Neuronal stem cell (in vitro differentiated cells): ENCODE data around the gene MGAT5B.

Experiments used
- DNase-seq: peaks from one replicate; pipeline ENCODE4 v3.0.0-alpha.2; 2013; ENCODE audit warnings: low spot score
- H2AFZ ChIP-seq: one replicate; pipeline ENCODE4 v1.6.1; 2013; ENCODE audit warnings: mild to moderate bottlenecking, low read length, inconsistent platforms
- H2AK5ac ChIP-seq: 2 replicates; pipeline ENCODE4 v1.6.1; 2013; ENCODE audit warnings: low read depth, mild to moderate bottlenecking, inconsistent platforms, low read length, moderate library complexity, mixed read lengths
- H2BK120ac ChIP-seq: 2 replicates; pipeline ENCODE4 v1.6.1; 2013; ENCODE audit warnings: low read depth, mild to moderate bottlenecking, inconsistent platforms, low read length, moderate library complexity, mixed read lengths
- H2BK12ac ChIP-seq: one replicate; pipeline ENCODE4 v1.6.1; 2013; ENCODE audit warnings: low read length, inconsistent platforms
- H2BK15ac ChIP-seq: 2 replicates; pipeline ENCODE4 v1.6.1; 2013; ENCODE audit warnings: mild to moderate bottlenecking, low read length, inconsistent platforms, mixed read lengths
- H2BK5ac ChIP-seq: one replicate; pipeline ENCODE4 v1.6.1; 2013; ENCODE audit warnings: inconsistent platforms, mild to moderate bottlenecking, low read length, moderate library complexity
- H3K14ac ChIP-seq: one replicate; pipeline ENCODE4 v1.6.1; 2013; ENCODE audit warnings: low read length, inconsistent platforms
- H3K18ac ChIP-seq: 2 replicates; pipeline ENCODE4 v1.6.1; 2013; ENCODE audit warnings: low read length, inconsistent platforms
- H3K23ac ChIP-seq: 2 replicates; pipeline ENCODE4 v1.6.1; 2013; ENCODE audit warnings: low read depth, mild to moderate bottlenecking, mixed read lengths, low read length, inconsistent platforms; ENCODE audit not compliant: poor library complexity
- H3K27ac ChIP-seq: replicated peaks from 3 replicates; pipeline ENCODE4 v1.5.1; 2013; ENCODE audit warnings: low read length, inconsistent platforms
- H3K27me3 ChIP-seq, 3 experiments: 2 replicates each; pipeline ENCODE4 v1.6.1; 2013; ENCODE audit warnings: low read length in 3 of 3, mild to moderate bottlenecking in 2 of 3, inconsistent platforms in 1 of 3, low read depth in 1 of 3, mixed read lengths in 1 of 3, moderate library complexity in 1 of 3; ENCODE audit not compliant: control insufficient read depth in 3 of 3, insufficient read depth in 3 of 3
- H3K36me3 ChIP-seq, 2 donors: replicated peaks in 1 of 2; 2 replicates each; pipeline ENCODE4 v1.6.1; 2013; ENCODE audit warnings: low read length in 2 of 2; ENCODE audit not compliant: control insufficient read depth in 2 of 2, insufficient read depth in 2 of 2
- H3K4ac ChIP-seq: 2 replicates; pipeline ENCODE4 v1.6.1; 2013; ENCODE audit warnings: inconsistent platforms, mild to moderate bottlenecking, low read length, moderate library complexity
- H3K4me1 ChIP-seq, 2 donors: 1 replicate in 1 of 2; 2 replicates in 1 of 2; pipeline ENCODE4 v1.6.1; 2013; ENCODE audit warnings: low read length in 2 of 2, low read depth in 1 of 2; ENCODE audit not compliant: control insufficient read depth in 2 of 2, insufficient read depth in 1 of 2
- H3K4me2 ChIP-seq: one replicate; pipeline ENCODE4 v1.6.1; 2013; ENCODE audit warnings: mild to moderate bottlenecking, low read length, inconsistent platforms; ENCODE audit not compliant: insufficient read depth, poor library complexity, severe bottlenecking
- H3K4me3 ChIP-seq, 2 donors: 2 replicates each; pipeline ENCODE4 v1.5.1; 2013; ENCODE audit warnings: low read length in 2 of 2, mild to moderate bottlenecking in 2 of 2, inconsistent platforms in 1 of 2, moderate library complexity in 1 of 2
- H3K79me1 ChIP-seq: one replicate; pipeline ENCODE4 v1.6.1; 2013; ENCODE audit warnings: low read depth, mild to moderate bottlenecking, inconsistent platforms, low read length, moderate library complexity
- H3K9ac ChIP-seq: one replicate; pipeline ENCODE4 v1.6.1; 2013; ENCODE audit warnings: mild to moderate bottlenecking, low read depth, low read length, inconsistent platforms; ENCODE audit not compliant: poor library complexity
- H3K9me3 ChIP-seq, 2 donors: replicated peaks in 1 of 2; 2 replicates each; pipeline versions ENCODE3 to v1.6.1; 2013; ENCODE audit warnings: low read length in 2 of 2, mild to moderate bottlenecking in 2 of 2, inconsistent platforms in 1 of 2, low read depth in 1 of 2, mixed read lengths in 1 of 2, moderate library complexity in 1 of 2; ENCODE audit not compliant: control insufficient read depth in 2 of 2, insufficient read depth in 1 of 2
- H4K8ac ChIP-seq: one replicate; pipeline ENCODE4 v1.6.1; 2013; ENCODE audit warnings: low read depth, mild to moderate bottlenecking, inconsistent platforms, low read length, moderate library complexity
- H4K91ac ChIP-seq: one replicate; pipeline ENCODE4 v1.6.1; 2013; ENCODE audit warnings: low read length, low read depth, mild to moderate bottlenecking, inconsistent platforms; ENCODE audit not compliant: poor library complexity
- WGBS, 2 donors: extraction: QIAGEN DNeasy Blood & Tissue Kit; methylation state at CpG; one replicate each; pipeline ENCODE4 v1.1.7; 2013; ENCODE audit warnings: missing lambda C conversion rate in 2 of 2, mixed read lengths in 1 of 2; ENCODE audit not compliant: insufficient read length in 2 of 2, insufficient replicate concordance in 1 of 2; ENCODE audit errors: extremely low coverage in 2 of 2; 5-methylcytosine and 5-hydroxymethylcytosine counted together

Gene MGAT5B

DNA sequence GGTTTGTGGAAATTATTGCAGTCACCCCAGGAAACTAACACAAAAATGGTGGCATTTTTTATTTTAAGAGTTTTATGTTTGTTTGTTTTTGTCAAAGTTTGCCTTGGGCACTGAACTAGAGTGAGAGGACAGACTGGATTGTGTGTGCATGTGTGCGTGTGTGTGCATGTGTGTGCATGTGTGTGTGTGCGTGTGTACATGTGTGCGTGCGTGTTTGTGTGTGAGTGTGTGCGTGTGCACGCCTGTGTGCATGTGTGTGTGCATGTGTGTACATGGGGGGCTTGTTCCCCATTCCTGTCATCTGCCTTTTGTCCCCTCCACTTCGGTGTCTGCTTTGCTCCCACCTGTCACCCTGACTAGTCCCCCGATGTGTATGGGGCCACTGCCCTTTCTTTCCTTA is 32.5 kb downstream of the MGAT5B start:
- no peak overlapping the region for H2BK12ac ChIP-seq
- no peak overlapping the region for H3K27ac ChIP-seq
- DNase-seq: no peak
- no peaks in the 10 kb centered on the region for H3K9me3 ChIP-seq
- peak overlapping the region; percentile 32 for H3K9ac ChIP-seq
- H3K18ac ChIP-seq: no peak overlapping the region
- H3K27me3 ChIP-seq: no peaks in the 10 kb centered on the region
- H2AK5ac ChIP-seq: no peak overlapping the region
- peak overlapping the region in 1 of 2 donors; percentile 72 for H3K4me3 ChIP-seq
- H2BK120ac ChIP-seq: no peak overlapping the region
- H3K14ac ChIP-seq: no peak overlapping the region
- H2BK5ac ChIP-seq: no peak overlapping the region
- no CpG with 5 or more reads among the region's 8 CpGs for WGBS, 2 donors
- no peak overlapping the region for H3K4me2 ChIP-seq
- no peak overlapping the region for H4K8ac ChIP-seq
- H3K79me1 ChIP-seq: peaks cover 2% of the 10 kb centered on the region
- H3K23ac ChIP-seq: no peak overlapping the region
- no peak overlapping the region for H3K4ac ChIP-seq
- H3K36me3 ChIP-seq: peaks cover 0 to 64% of the 10 kb centered on the region in 2 donors
- H2BK15ac ChIP-seq: no peak overlapping the region
- no peak overlapping the region for H2AFZ ChIP-seq
- no peaks in the 10 kb centered on the region for H3K4me1 ChIP-seq
- no peak overlapping the region for H4K91ac ChIP-seq

DNA sequence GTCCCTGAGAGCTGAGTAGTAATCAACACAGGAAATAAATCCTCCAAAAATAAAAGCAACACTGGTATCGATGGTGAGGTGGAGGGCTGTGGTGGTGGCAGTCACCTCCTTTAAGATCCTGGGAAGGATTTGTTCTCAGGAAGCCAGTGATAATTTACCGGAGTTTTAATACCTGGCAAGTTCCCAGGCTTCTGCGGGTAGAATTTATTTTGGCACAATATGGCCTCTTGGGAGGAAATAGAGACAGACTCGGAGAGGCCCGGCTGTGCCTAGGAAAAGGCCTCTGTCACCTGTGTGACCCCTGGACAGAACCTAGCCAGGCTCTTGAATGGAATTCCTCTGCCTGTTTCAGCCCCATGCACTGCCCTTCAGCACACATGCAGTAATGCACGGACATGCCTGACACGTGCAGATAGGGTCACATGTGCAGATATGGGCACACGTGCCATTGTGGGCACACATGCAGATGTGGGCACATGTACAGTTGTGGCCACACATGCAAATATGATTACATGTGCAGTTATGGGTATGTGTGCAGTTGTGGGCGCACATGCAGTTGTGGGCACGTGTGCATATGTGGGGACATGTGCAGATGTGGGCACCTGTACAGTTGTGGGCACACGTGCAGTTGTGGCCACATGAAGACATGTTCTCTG is 33.5 kb downstream of the MGAT5B start:
- Histone ChIP-seq H3K18ac (no peak overlapping the region), H3K4me1 (no peaks in the 10 kb centered on the region), H3K23ac (peak overlapping the region; percentile 49), H3K4me3 (peak overlapping the region in 1 of 2 donors; percentile 32), H3K4ac (no peak overlapping the region), H3K36me3 (peaks cover 0 to 63% of the 10 kb centered on the region in 2 donors), H4K8ac (no peak overlapping the region), H4K91ac (no peak overlapping the region), H3K9ac (no peak overlapping the region), H2BK5ac (no peak overlapping the region), H3K27me3 (no peaks in the 10 kb centered on the region), H2BK120ac (no peak overlapping the region), H2AK5ac (no peak overlapping the region), H2BK12ac (no peak overlapping the region), H3K79me1 (peaks cover 2% of the 10 kb centered on the region), H2AFZ (no peak overlapping the region), H2BK15ac (no peak overlapping the region), H3K4me2 (no peak overlapping the region), H3K9me3 (no peaks in the 10 kb centered on the region), H3K14ac (no peak overlapping the region), H3K27ac (no peak overlapping the region)
- WGBS, 2 donors: no CpG with 5 or more reads among the region's 11 CpGs
- no peak for DNase-seq

DNA sequence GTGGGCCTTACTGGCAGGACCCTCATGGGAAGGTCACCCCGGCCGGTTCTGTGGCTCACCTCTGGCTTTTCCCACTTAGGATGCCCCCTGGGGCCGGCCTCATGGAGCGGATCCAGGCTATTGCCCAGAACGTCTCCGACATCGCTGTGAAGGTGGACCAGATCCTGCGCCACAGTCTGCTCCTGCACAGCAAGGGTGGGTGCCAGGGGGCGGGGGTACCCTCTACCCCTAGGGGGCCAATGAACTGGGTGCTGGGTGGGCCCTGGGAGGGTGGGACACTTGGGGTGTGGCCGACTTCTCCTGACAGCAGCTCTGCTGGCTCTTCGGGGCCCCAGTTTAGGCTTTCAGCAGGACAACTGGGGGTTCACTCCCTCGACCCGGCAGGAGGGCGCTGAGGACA is 34.3 kb downstream of the MGAT5B start:
- Histone ChIP-seq H3K27ac (no peak overlapping the region), H4K91ac (no peak overlapping the region), H3K79me1 (peaks cover 2% of the 10 kb centered on the region), H2BK5ac (peak overlapping the region; percentile 88), H3K18ac (no peak overlapping the region), H3K4me2 (no peak overlapping the region), H3K27me3 (no peaks in the 10 kb centered on the region), H2AK5ac (no peak overlapping the region), H3K4ac (no peak overlapping the region), H2AFZ (no peak overlapping the region), H2BK12ac (no peak overlapping the region), H3K14ac (no peak overlapping the region), H3K36me3 (peaks cover 0 to 66% of the 10 kb centered on the region in 2 donors), H3K9me3 (no peaks in the 10 kb centered on the region), H2BK120ac (no peak overlapping the region), H3K9ac (no peak overlapping the region), H4K8ac (no peak overlapping the region), H3K4me1 (no peaks in the 10 kb centered on the region), H3K23ac (no peak overlapping the region), H2BK15ac (no peak overlapping the region), H3K4me3 (no peak overlapping the region)
- no CpG with 5 or more reads among the region's 14 CpGs for WGBS, 2 donors
- DNase-seq: no peak

DNA sequence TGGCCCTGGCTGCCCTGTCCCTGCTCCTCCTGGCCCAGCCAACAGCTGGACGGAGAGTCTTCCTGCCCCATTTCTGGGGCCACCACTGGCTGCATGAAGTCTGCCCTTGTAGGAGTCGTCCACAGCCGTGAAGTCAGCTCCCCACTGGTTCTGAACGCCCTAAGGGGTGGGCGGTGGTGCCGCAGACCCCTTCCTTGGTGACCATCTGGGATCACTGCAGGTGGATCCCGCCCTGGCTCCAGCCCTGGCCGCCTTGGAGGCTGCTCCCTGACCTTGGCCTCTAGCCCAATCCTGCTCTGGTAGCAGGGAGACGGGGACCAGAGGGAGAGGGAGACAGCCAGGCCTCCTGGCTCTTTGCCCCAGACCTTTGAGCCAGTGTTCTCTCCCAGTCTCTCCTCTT is 35.4 kb downstream of the MGAT5B start:
- H3K27me3 ChIP-seq: no peaks in the 10 kb centered on the region

More for the DNA sequence above, 35.4 kb downstream of the MGAT5B start:
- no peak overlapping the region for H3K4me3 ChIP-seq
- H2BK15ac ChIP-seq: peak overlapping the region; percentile 40
- no peak overlapping the region for H3K27ac ChIP-seq
- H3K23ac ChIP-seq: no peak overlapping the region
- H2BK5ac ChIP-seq: peak overlapping the region; percentile 58
- no peak for DNase-seq
- no peak overlapping the region for H3K9ac ChIP-seq
- no peaks in the 10 kb centered on the region for H3K9me3 ChIP-seq
- no peak overlapping the region for H4K8ac ChIP-seq
- no peak overlapping the region for H3K4me2 ChIP-seq
- peaks cover 2% of the 10 kb centered on the region for H3K79me1 ChIP-seq
- H2BK120ac ChIP-seq: no peak overlapping the region
- no peak overlapping the region for H2AK5ac ChIP-seq
- peaks cover 0 to 73% of the 10 kb centered on the region in 2 donors for H3K36me3 ChIP-seq
- no CpG with 5 or more reads among the region's 9 CpGs for whole genome bisulfite sequencing, 2 donors
- H3K18ac ChIP-seq: no peak overlapping the region
- no peak overlapping the region for H2BK12ac ChIP-seq
- no peaks in the 10 kb centered on the region for H3K4me1 ChIP-seq
- H2AFZ ChIP-seq: no peak overlapping the region
- no peak overlapping the region for H3K14ac ChIP-seq
- no peak overlapping the region for H4K91ac ChIP-seq
- no peak overlapping the region for H3K4ac ChIP-seq
